MM.1S (cell line): ENCODE measurements around the gene RPL32.

Experiments used
- DNase-seq: peaks from one replicate; pipeline ENCODE4 v3.0.0-alpha.2; 2015
- H2AFZ ChIP-seq: fragments of 300-600 bp; sonication (generic); 2 replicates; pipeline ENCODE4 v1.6.0; 2016; ENCODE audit warnings: antibody characterized with exemption, low read length
- H3F3A ChIP-seq: fragments of 300-600 bp; sonication (generic); 2 replicates; pipeline ENCODE4 v1.6.1; 2016; ENCODE audit warnings: mild to moderate bottlenecking, antibody characterized with exemption, low read length, moderate library complexity, mixed read lengths; ENCODE audit not compliant: insufficient read depth
- H3K27ac ChIP-seq: fragments of 300-600 bp; sonication (generic); 2 replicates; pipeline ENCODE4 v1.5.1; 2016; ENCODE audit warnings: mild to moderate bottlenecking, low read length
- H3K27me3 ChIP-seq: fragments of 300-600 bp; sonication (generic); replicated peaks from 2 replicates; pipeline ENCODE4 v1.6.0; 2016; ENCODE audit warnings: low read length; ENCODE audit not compliant: insufficient read depth
- H3K36me3 ChIP-seq: fragments of 300-600 bp; sonication (generic); replicated peaks from 2 replicates; pipeline ENCODE4 v1.6.1; 2016; ENCODE audit warnings: mild to moderate bottlenecking, low read length, mixed read lengths; ENCODE audit not compliant: insufficient read depth
- H3K4me1 ChIP-seq: fragments of 300-600 bp; sonication (generic); 2 replicates; pipeline ENCODE4 v1.6.1; 2016; ENCODE audit warnings: low read length, mixed read lengths
- H3K4me2 ChIP-seq: fragments of 300-600 bp; sonication (generic); 2 replicates; pipeline ENCODE4 v1.6.0; 2016; ENCODE audit warnings: low read depth, low read length
- H3K4me3 ChIP-seq: fragments of 300-600 bp; sonication (generic); 2 replicates; pipeline ENCODE4 v1.5.1; 2016; ENCODE audit warnings: low read length, mixed read lengths
- H3K79me2 ChIP-seq: fragments of 300-600 bp; sonication (generic); 2 replicates; pipeline ENCODE4 v1.6.1; 2016; ENCODE audit warnings: mixed run types, low read length, mixed read lengths
- H3K9ac ChIP-seq: fragments of 300-600 bp; sonication (generic); 2 replicates; pipeline ENCODE4 v1.6.1; 2016; ENCODE audit warnings: low read length, mixed read lengths
- H3K9me2 ChIP-seq: fragments of 300-600 bp; sonication (generic); replicated peaks from 2 replicates; pipeline ENCODE4 v1.6.1; 2016; ENCODE audit warnings: mild to moderate bottlenecking, low read length, mixed read lengths; ENCODE audit not compliant: insufficient read depth
- H3K9me3 ChIP-seq: fragments of 300-600 bp; sonication (generic); replicated peaks from 2 replicates; pipeline ENCODE4 v1.6.1; 2016; ENCODE audit warnings: mild to moderate bottlenecking, low read length, mixed read lengths; ENCODE audit not compliant: insufficient read depth
- H4K20me1 ChIP-seq: fragments of 300-600 bp; sonication (generic); 2 replicates; pipeline ENCODE4 v1.6.1; 2016; ENCODE audit warnings: mild to moderate bottlenecking, low read length, moderate library complexity, mixed read lengths; ENCODE audit not compliant: insufficient read depth
- EZH2 ChIP-seq: fragments of 300-600 bp; sonication (generic); optimal IDR thresholded peaks from 2 replicates; pipeline ENCODE3; 2017; ENCODE audit warnings: low read depth, mild to moderate bottlenecking, antibody characterized with exemption, low read length, mixed read lengths
- EZH2phosphoT487 ChIP-seq: fragments of 300-600 bp; sonication (generic); IDR thresholded peaks from 2 replicates; pipeline ENCODE4 v1.6.1; 2018; ENCODE audit warnings: antibody characterized with exemption, low read length
- TF ChIP-seq, protein P1 (sequence below): fragments of 300-600 bp; sonication (generic); IDR thresholded peaks from 2 replicates; pipeline ENCODE4 v1.5.1; 2016; ENCODE audit warnings: antibody characterized with exemption, low read length, mixed read lengths

The RPL32 gene

DNA sequence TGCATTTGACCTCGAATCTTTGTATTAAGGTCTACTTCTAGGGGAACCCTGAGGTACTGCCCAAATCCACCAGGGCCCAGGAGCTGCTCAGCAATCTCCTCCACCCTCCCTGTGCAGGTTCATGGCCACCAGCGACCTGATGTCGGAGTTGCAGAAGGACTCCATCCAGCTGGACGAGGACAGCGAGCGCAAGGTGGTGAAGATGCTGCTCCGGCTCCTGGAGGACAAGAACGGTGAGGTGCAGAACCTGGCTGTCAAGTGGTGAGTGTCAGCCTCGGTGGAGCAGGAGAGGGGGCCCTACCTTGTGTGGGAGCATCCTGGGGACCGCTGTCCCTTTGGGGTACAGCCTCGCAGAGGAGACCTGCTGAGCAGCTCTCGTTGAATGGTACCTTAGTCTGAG, 38.0 kb downstream of the RPL32 start:
- no peaks in the 10 kb centered on the region for H3K79me2 ChIP-seq
- TF ChIP-seq, protein P1, sequence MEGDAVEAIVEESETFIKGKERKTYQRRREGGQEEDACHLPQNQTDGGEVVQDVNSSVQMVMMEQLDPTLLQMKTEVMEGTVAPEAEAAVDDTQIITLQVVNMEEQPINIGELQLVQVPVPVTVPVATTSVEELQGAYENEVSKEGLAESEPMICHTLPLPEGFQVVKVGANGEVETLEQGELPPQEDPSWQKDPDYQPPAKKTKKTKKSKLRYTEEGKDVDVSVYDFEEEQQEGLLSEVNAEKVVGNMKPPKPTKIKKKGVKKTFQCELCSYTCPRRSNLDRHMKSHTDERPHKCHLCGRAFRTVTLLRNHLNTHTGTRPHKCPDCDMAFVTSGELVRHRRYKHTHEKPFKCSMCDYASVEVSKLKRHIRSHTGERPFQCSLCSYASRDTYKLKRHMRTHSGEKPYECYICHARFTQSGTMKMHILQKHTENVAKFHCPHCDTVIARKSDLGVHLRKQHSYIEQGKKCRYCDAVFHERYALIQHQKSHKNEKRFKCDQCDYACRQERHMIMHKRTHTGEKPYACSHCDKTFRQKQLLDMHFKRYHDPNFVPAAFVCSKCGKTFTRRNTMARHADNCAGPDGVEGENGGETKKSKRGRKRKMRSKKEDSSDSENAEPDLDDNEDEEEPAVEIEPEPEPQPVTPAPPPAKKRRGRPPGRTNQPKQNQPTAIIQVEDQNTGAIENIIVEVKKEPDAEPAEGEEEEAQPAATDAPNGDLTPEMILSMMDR, result no peak
- TF ChIP-seq EZH2 (no peak), EZH2phosphoT487 (no peak)
- H2AFZ ChIP-seq, result no peak overlapping the region
- no peak overlapping the region for H3K4me2 ChIP-seq
- DNase-seq, result no peak
- H3K9me3 ChIP-seq, result no peaks in the 10 kb centered on the region
- no peak overlapping the region for H3K4me3 ChIP-seq
- H3K27me3 ChIP-seq, result no peaks in the 10 kb centered on the region
- H3K4me1 ChIP-seq, result no peaks in the 10 kb centered on the region
- H3K9ac ChIP-seq, result no peak overlapping the region
- H4K20me1 ChIP-seq, result no peaks in the 10 kb centered on the region
- no peaks in the 10 kb centered on the region for H3K9me2 ChIP-seq
- H3F3A ChIP-seq, result no peaks in the 10 kb centered on the region
- no peak overlapping the region for H3K27ac ChIP-seq
- H3K36me3 ChIP-seq, result no peaks in the 10 kb centered on the region

DNA sequence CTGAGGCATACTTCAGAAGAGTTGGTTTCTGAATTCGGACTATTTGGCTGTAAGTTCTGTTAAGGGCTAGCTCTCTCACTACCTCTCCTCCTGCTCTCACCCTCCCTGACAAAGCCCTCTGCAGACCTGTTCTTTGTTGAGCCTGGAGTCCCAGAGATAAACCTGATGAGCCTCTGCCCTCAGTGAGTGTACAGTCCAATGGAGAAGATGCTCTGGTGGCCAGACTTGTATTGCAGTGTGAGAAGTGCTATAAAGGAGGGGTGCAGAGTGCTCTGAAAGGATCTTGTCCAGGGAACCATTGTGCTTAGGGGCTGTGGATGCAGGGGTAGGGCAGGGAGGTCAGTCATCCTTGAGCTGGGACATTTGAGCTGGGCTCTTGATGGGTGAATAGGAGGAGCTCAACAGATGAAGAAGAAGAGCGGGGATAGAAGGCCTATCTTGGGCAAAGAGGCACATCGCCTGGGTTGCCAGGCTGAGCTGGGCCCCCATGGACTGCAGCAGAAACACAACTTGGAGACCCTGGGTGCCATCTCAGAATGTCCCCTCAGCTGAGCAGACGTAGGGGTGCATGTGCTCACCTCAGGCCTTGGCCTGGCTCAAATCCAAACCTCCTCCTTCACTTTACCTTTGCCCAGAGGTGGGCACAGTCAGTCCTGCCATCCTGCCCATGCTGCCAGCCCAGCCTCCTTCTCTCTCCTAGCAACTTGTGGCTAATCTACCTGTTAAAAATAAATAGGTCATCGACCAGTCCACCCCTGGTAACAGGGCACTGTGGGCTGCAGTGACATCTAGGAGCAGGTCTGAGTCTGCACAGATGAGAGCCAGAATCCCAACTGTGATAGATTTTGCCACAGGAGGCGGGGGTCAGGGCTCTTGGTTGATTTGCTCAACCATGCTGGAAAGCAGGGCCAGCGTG, 41.6 kb downstream of the RPL32 start:
- Histone ChIP-seq H3K4me2 (no peak overlapping the region), H3K4me3 (no peak overlapping the region), H2AFZ (no peak overlapping the region), H3K27me3 (0 out of 2 replicates have a peak, but pooled peaks cover 7% of the 10 kb centered on the region), H3F3A (no peaks in the 10 kb centered on the region), H3K9me3 (no peaks in the 10 kb centered on the region), H3K27ac (no peak overlapping the region), H3K4me1 (no peaks in the 10 kb centered on the region), H3K9me2 (no peaks in the 10 kb centered on the region), H4K20me1 (no peaks in the 10 kb centered on the region), H3K9ac (no peak overlapping the region), H3K79me2 (no peaks in the 10 kb centered on the region), H3K36me3 (no peaks in the 10 kb centered on the region)
- DNase-seq, result no peak
- TF ChIP-seq, protein P1, result no peak
- no peak for TF ChIP-seq EZH2phosphoT487
- no peak for TF ChIP-seq EZH2

DNA sequence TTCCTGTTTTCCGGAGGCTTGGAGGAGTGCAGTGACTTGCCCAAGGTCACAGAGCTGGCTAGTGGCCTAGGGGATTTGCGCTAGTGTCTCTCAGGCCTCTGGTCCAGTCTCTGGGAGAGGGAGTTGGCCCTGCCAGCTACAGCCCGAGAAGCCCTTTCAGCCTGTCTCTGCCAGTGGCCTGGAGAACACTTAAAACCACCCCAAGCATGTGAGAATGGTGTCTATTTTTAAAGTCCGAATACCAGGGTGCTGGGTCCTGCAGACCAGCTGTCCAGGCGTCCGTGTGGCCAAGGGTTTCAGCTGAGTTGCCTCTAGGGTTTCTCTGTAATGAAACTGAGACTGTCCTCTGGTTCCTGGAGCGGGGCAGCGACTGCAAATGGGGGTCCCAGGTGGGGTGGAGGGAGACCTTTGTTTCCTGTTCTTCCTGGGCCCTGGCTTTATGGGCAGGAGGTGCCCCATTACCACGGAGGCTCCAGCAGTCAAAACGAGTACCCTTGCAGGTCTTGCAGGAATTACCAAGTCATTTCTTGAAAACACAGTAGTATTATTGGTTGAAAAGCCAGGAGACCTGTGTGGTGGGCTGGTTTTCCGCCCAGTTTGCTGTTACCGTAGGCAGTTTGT, 42.7 kb downstream of the RPL32 start:
- Histone ChIP-seq H4K20me1 (no peaks in the 10 kb centered on the region), H3K79me2 (no peaks in the 10 kb centered on the region), H3K4me3 (no peak overlapping the region), H3K27ac (no peak overlapping the region), H3K27me3 (0 out of 2 replicates have a peak, but pooled peaks cover 7% of the 10 kb centered on the region), H2AFZ (no peak overlapping the region), H3K9ac (no peak overlapping the region), H3F3A (no peaks in the 10 kb centered on the region), H3K4me1 (no peaks in the 10 kb centered on the region), H3K9me3 (no peaks in the 10 kb centered on the region), H3K36me3 (no peaks in the 10 kb centered on the region), H3K4me2 (no peak overlapping the region), H3K9me2 (no peaks in the 10 kb centered on the region)
- TF ChIP-seq, protein P1, result no peak
- TF ChIP-seq EZH2phosphoT487, result no peak
- TF ChIP-seq EZH2, result no peak
- no peak for DNase-seq
